ENCODE measurements around the gene LRP3. TPM values are rescaled to one million over a fixed set of nuclear protein-coding genes. Genes with fewer than 3 reads are reported as not detected.

Gene LRP3
- total and polyA plus RNA-seq, 9 donors = 1.2 to 138 (median 82.7) TPM

- DNase-seq = no peak
- Histone ChIP-seq H3K4me1 (ENCODE audit: insufficient read depth) (no peaks in the 10 kb centered on the region), H3K36me3 (no peaks in the 10 kb centered on the region), H3K4me3 (no peak overlapping the region), H3K27ac (no peak overlapping the region), H3K27me3 (no peaks in the 10 kb centered on the region), H3K9me3 (no peaks in the 10 kb centered on the region)
- intact Hi-C loops (cut with DNase I) = loop anchor here (1.0 to 5.0 kb wide), 3 partner anchors 170 to 535 kb away; no protein-coding TSS in a partner anchor
- no peak for TF ChIP-seq POLR2A (IDR thresholded peaks at IDR 0.05)
- no peak for TF ChIP-seq EP300 (IDR thresholded peaks at IDR 0.05)
- TF ChIP-seq CTCF (IDR thresholded peaks at IDR 0.05) = no peak
- WGBS, 3 donors = 77 to 84% (median 79%) methylated on average over 16 of the region's 16 CpGs
These were observed 42.7 kb downstream of the LRP3 start for GRCh38 chr19:33236696-33237390.

- H3K36me3 ChIP-seq = no peaks in the 10 kb centered on the region
- H3K27me3 ChIP-seq = no peaks in the 10 kb centered on the region
- no peak overlapping the region for H3K4me3 ChIP-seq
- intact Hi-C loops (cut with DNase I) = loop anchor here in 3 of 4 donors (5.0 kb wide), 2 partner anchors 169 to 534 kb away; no protein-coding TSS in a partner anchor
- 68 to 77% (median 69%) methylated on average over 10 of the region's 10 CpGs for WGBS, 3 donors
- no peak overlapping the region for H3K27ac ChIP-seq
- DNase-seq = no peak
- TF ChIP-seq CTCF (IDR thresholded peaks at IDR 0.05) = no peak
- no peak for TF ChIP-seq EP300 (IDR thresholded peaks at IDR 0.05)
- TF ChIP-seq POLR2A (IDR thresholded peaks at IDR 0.05) = no peak
- no peaks in the 10 kb centered on the region for H3K9me3 ChIP-seq
- H3K4me1 ChIP-seq (ENCODE audit: insufficient read depth) = no peaks in the 10 kb centered on the region
These were observed 44.5 kb downstream of the LRP3 start for GRCh38 chr19:33238481-33239149.

GRCh38 chr19:33239223-33239975 is 45.3 kb downstream of the LRP3 start:
- 76 to 83% (median 79%) methylated on average over 10 of the region's 10 CpGs for WGBS, 3 donors
- Histone ChIP-seq H3K36me3 (no peaks in the 10 kb centered on the region), H3K4me3 (no peak overlapping the region), H3K27ac (no peak overlapping the region), H3K9me3 (no peaks in the 10 kb centered on the region), H3K27me3 (no peaks in the 10 kb centered on the region), H3K4me1 (ENCODE audit: insufficient read depth) (no peaks in the 10 kb centered on the region)
- DNase-seq = no peak
- TF ChIP-seq EP300 (IDR thresholded peaks at IDR 0.05) (no peak), POLR2A (IDR thresholded peaks at IDR 0.05) (no peak), CTCF (IDR thresholded peaks at IDR 0.05) (no peak)
- intact Hi-C loops (cut with DNase I) = loop anchor here in 3 of 4 donors (5.0 kb wide), 2 partner anchors 168 to 533 kb away; no protein-coding TSS in a partner anchor

GRCh38 chr19:33240181-33240771 is 46.1 kb downstream of the LRP3 start:
- H3K27ac ChIP-seq = no peak overlapping the region
- TF ChIP-seq CTCF (IDR thresholded peaks at IDR 0.05) = no peak
- no peak for TF ChIP-seq EP300 (IDR thresholded peaks at IDR 0.05)
- no peak for TF ChIP-seq POLR2A (IDR thresholded peaks at IDR 0.05)
- intact Hi-C loops (cut with DNase I) = loop anchor here in 3 of 4 donors (5.0 to 10.0 kb wide), 3 partner anchors 167 to 535 kb away; no protein-coding TSS in a partner anchor
- WGBS, 3 donors = 81 to 90% (median 86%) methylated on average over 8 of the region's 8 CpGs
- H3K4me1 ChIP-seq (ENCODE audit: insufficient read depth) = no peaks in the 10 kb centered on the region
- H3K36me3 ChIP-seq = no peaks in the 10 kb centered on the region
- no peak overlapping the region for H3K4me3 ChIP-seq
- no peaks in the 10 kb centered on the region for H3K27me3 ChIP-seq
- no peaks in the 10 kb centered on the region for H3K9me3 ChIP-seq
- no peak for DNase-seq

Data from ovary (tissue), 9 donors.